IMR-90 (cell line): ENCODE results near the gene ANKRD1. TPM values are rescaled to one million over a fixed set of nuclear protein-coding genes. Genes with fewer than 3 reads are reported as not detected.
A peak's percentile ranks its signal among the peaks of the same experiment; 100 is the strongest.

Experiments used
- ATAC-seq: fragments of 200-7000 bp; cut with Tn5 transposase; 2 replicates; pipeline ENCODE4 v1.9.1; 2020; ENCODE audit warnings: low read depth, mild to moderate bottlenecking, moderate library complexity
- BruUV-seq: library from RNA; stranded (reverse); fragments of 400-500 nt; replicated peaks from 2 replicates; lab custom pipeline; 2021; lab: Mats Ljungman, UMichigan
- CTCF ChIA-PET: fragments of 300-600 bp; formaldehyde crosslinking; extraction: SDS; loops from one replicate; lab custom pipeline; 2021; ENCODE audit warnings: antibody characterized with exemption; lab: Yijun Ruan, JAX
- POLR2A ChIA-PET: fragments of 300-600 bp; sonication (Branson Sonifier 250); formaldehyde crosslinking; loops from one replicate; lab custom pipeline; 2022; ENCODE audit warnings: antibody characterized with exemption; ENCODE audit not compliant: unreplicated experiment; lab: Charles Lee
- DNase-seq: peaks from one replicate; pipeline ENCODE4 v3.0.0; 2013
- H2AFZ ChIP-seq: replicated peaks from 2 replicates; pipeline ENCODE3; 2013; ENCODE audit warnings: low read length, mild to moderate bottlenecking; ENCODE audit not compliant: poor library complexity
- H2AK5ac ChIP-seq: 2 replicates; pipeline ENCODE4 v1.6.1; 2013; ENCODE audit warnings: low read depth, low read length, inconsistent platforms
- H2AK9ac ChIP-seq: replicated peaks from 2 replicates; pipeline ENCODE3; 2013; ENCODE audit warnings: mild to moderate bottlenecking, low read depth, low read length, moderate library complexity; ENCODE audit not compliant: poor library complexity
- H2BK120ac ChIP-seq: 2 replicates; pipeline ENCODE4 v1.6.1; 2013; ENCODE audit warnings: low read depth, low read length, inconsistent platforms
- H2BK15ac ChIP-seq: 3 replicates; pipeline ENCODE4 v1.6.1; 2013; ENCODE audit warnings: low read depth, low read length, inconsistent platforms
- H2BK20ac ChIP-seq: 2 replicates; pipeline ENCODE4 v1.6.1; 2013; ENCODE audit warnings: low read depth, mild to moderate bottlenecking, inconsistent platforms, low read length, moderate library complexity
- H2BK5ac ChIP-seq: 2 replicates; pipeline ENCODE4 v1.6.1; 2013; ENCODE audit warnings: mild to moderate bottlenecking, low read depth, low read length, inconsistent platforms; ENCODE audit not compliant: poor library complexity, severe bottlenecking
- H3K14ac ChIP-seq: replicated peaks from 2 replicates; pipeline ENCODE4 v1.6.1; 2013; ENCODE audit warnings: low read depth, low read length, inconsistent platforms
- H3K18ac ChIP-seq: 2 replicates; pipeline ENCODE4 v1.6.1; 2013; ENCODE audit warnings: low read depth, low read length, control low read depth
- H3K23ac ChIP-seq: 2 replicates; pipeline ENCODE4 v1.6.1; 2013; ENCODE audit warnings: low read depth, low read length, inconsistent platforms
- H3K27ac ChIP-seq: 2 replicates; pipeline ENCODE4 v1.5.1; 2013; ENCODE audit warnings: mild to moderate bottlenecking, control low read depth, low read length; ENCODE audit not compliant: insufficient read depth
- H3K27me3 ChIP-seq: 2 replicates; pipeline ENCODE4 v1.6.1; 2013; ENCODE audit warnings: low read length; ENCODE audit not compliant: control insufficient read depth, insufficient read depth
- H3K36me3 ChIP-seq: 2 replicates; pipeline ENCODE4 v1.6.1; 2013; ENCODE audit warnings: low read length, mixed read lengths; ENCODE audit not compliant: control insufficient read depth, insufficient read depth
- H3K4ac ChIP-seq: 2 replicates; pipeline ENCODE4 v1.6.1; 2013; ENCODE audit warnings: low read depth, low read length, inconsistent platforms
- H3K4me1 ChIP-seq: 2 replicates; pipeline ENCODE4 v1.6.1; 2013; ENCODE audit warnings: low read length, mixed read lengths; ENCODE audit not compliant: control insufficient read depth, insufficient read depth
- H3K4me2 ChIP-seq: 2 replicates; pipeline ENCODE4 v1.6.1; 2013; ENCODE audit warnings: low read depth, mild to moderate bottlenecking, control low read depth, low read length, moderate library complexity
- H3K4me3 ChIP-seq: 2 replicates; pipeline ENCODE4 v1.5.1; 2013; ENCODE audit warnings: low read depth, mild to moderate bottlenecking, control low read depth, low read length, moderate library complexity; ENCODE audit not compliant: insufficient read depth
- H3K56ac ChIP-seq: 2 replicates; pipeline ENCODE4 v1.6.1; 2013; ENCODE audit warnings: low read length, inconsistent platforms; ENCODE audit not compliant: insufficient read depth; ENCODE audit errors: extremely low read depth
- H3K79me1 ChIP-seq, 2 experiments: 2 replicates each; pipeline ENCODE4 v1.6.1; 2013; ENCODE audit warnings: low read length in 2 of 2, inconsistent platforms in 1 of 2, low read depth in 1 of 2
- H3K9ac ChIP-seq: 2 replicates; pipeline ENCODE4 v1.6.1; 2013; ENCODE audit warnings: low read depth, low read length, control low read depth
- H3K9me1 ChIP-seq: 2 replicates; pipeline ENCODE4 v1.6.1; 2013; ENCODE audit warnings: low read length, inconsistent platforms; ENCODE audit not compliant: insufficient read depth
- H3K9me3 ChIP-seq: 2 replicates; pipeline ENCODE4 v1.6.1; 2013; ENCODE audit warnings: low read length; ENCODE audit not compliant: control insufficient read depth, insufficient read depth
- H4K20me1 ChIP-seq: 2 replicates; pipeline ENCODE4 v1.6.1; 2013; ENCODE audit warnings: low read length, inconsistent platforms; ENCODE audit not compliant: insufficient read depth
- H4K5ac ChIP-seq: 2 replicates; pipeline ENCODE4 v1.6.1; 2013; ENCODE audit warnings: mild to moderate bottlenecking, low read depth, low read length, control low read depth
- H4K8ac ChIP-seq, 2 experiments: 2 replicates each; pipeline ENCODE4 v1.6.1; 2013; ENCODE audit warnings: low read depth in 2 of 2, low read length in 2 of 2, control low read depth in 1 of 2, inconsistent platforms in 1 of 2
- H4K91ac ChIP-seq: 2 replicates; pipeline ENCODE4 v1.6.1; 2013; ENCODE audit warnings: low read depth, low read length, inconsistent platforms; ENCODE audit not compliant: insufficient read depth
- WGBS, 2 experiments: methylation state at CpG; one replicate each; pipeline versions ENCODE4 v1.1.5 to v1.1.7; 2013; ENCODE audit warnings: missing lambda C conversion rate in 2 of 2; ENCODE audit not compliant: insufficient read length in 1 of 2; ENCODE audit errors: extremely low coverage in 2 of 2; 5-methylcytosine and 5-hydroxymethylcytosine counted together
- dilution Hi-C: fragments of 300-500 bp; cut with HindIII; formaldehyde crosslinking; loops from one replicate; pipeline ENCODE4 v1.14.3; 2018; ENCODE audit warnings: low sequenced_read_pairs; ENCODE audit not compliant: unreplicated experiment
- in situ Hi-C: fragments of 300-500 bp; cut with MboI; formaldehyde crosslinking; loops from 3 replicates; pipeline ENCODE4 v1.14.3; 2019; ENCODE audit warnings: low sequenced_read_pairs, inconsistent platforms, mixed read lengths
- intact Hi-C: fragments of 100-400 bp; cut with micrococcal nuclease; formaldehyde crosslinking; loops from 2 replicates; pipeline ENCODE4 v1.10.0; 2022
- polyA plus RNA-seq, 3 experiments: library from polyadenylated mRNA; depleted of rRNA; stranded (reverse); fragments of >200 nt; gene quantifications; 2 replicates each; pipeline ENCODE4 v1.2.3, GENCODE V29; 2012; ENCODE audit warnings: low replicate concordance in 1 of 3
- total RNA-seq: library from RNA; depleted of rRNA; stranded (reverse); fragments of >200 nt; gene quantifications from 2 replicates; pipeline ENCODE4 v1.2.3, GENCODE V29; 2012
- TF ChIP-seq, protein P1 (sequence below): conservative IDR thresholded peaks from 2 replicates; pipeline ENCODE4 v1.5.1; 2012; ENCODE audit warnings: mild to moderate bottlenecking, low read depth, low read length, improper control_type of control experiment
- TF ChIP-seq, protein P2 (sequence below): fragments of 150-350 bp; IDR thresholded peaks from 2 replicates; pipeline ENCODE4 v1.6.1; 2016; ENCODE audit warnings: low read depth, mild to moderate bottlenecking, low read length, moderate library complexity, borderline replicate concordance

ANKRD1 gene
- total and polyA plus RNA-seq, 2 of the 4 experiments (the other 2 are of a cell fraction) = 7.4 to 10.8 TPM

DNA sequence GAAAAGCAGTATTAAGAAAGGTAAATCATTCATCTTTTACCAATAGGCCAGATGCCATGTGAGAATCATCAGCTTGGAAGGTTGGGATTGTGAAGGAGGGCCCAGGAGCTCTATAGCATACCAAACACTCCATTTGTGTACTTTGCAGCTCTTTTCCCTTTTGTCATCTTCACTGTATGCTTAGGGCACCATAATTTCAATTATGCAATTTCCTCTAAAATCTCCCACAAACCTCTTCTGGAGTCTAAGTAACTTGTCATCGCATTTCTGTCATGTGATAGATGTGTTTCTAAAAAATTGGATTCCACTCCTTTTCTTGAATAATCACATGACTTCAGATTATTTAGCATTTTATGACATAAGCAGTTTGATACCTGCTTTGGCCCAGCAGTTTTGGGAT lies 31.3 kb downstream of the ANKRD1 start:
- Histone ChIP-seq H2BK15ac (no peak overlapping the region), H3K27me3 (no peaks in the 10 kb centered on the region), H3K23ac (no peak overlapping the region), H4K20me1 (no peaks in the 10 kb centered on the region), H3K56ac (peak overlapping the region; percentile 4; the same call in 1 of the 2 replicates), H3K4ac (no peak overlapping the region), H3K79me1 (peaks cover 3 to 16% of the 10 kb centered on the region in 2 experiments; a peak in 3 of 4 replicates), H4K91ac (peak overlapping the region; percentile 25; the same call in 1 of the 2 replicates), H3K9me1 (peaks cover 5% of the 10 kb centered on the region; the same call in 1 of the 2 replicates), H2BK5ac (peak overlapping the region; percentile 7), H3K4me1 (peaks cover 16% of the 10 kb centered on the region), H2AFZ (no peak overlapping the region), H2BK120ac (peak overlapping the region; percentile 6; the same call in 1 of the 2 replicates), H4K5ac (peak overlapping the region; percentile 16), H3K36me3 (peaks cover 11% of the 10 kb centered on the region), H2AK9ac (no peak overlapping the region), H3K9me3 (no peaks in the 10 kb centered on the region), H3K14ac (no peak overlapping the region; the same call in 1 of the 2 replicates), H4K8ac (peak overlapping the region in 1 of 2 experiments; percentile 52; a peak in 2 of 4 replicates), H3K18ac (peak overlapping the region; percentile 35; the same call in 1 of the 2 replicates), H3K9ac (no peak overlapping the region), H3K27ac (peak overlapping the region; percentile 57; the same call in 1 of the 2 replicates), H3K4me3 (no peak overlapping the region), H3K4me2 (peak overlapping the region; percentile 20; the same call in 1 of the 2 replicates), H2AK5ac (no peak overlapping the region), H2BK20ac (peak overlapping the region; percentile 58; the same call in 1 of the 2 replicates)
- intact Hi-C loops (loop anchor here (10.0 kb wide), 3 partner anchors 275 to 745 kb away; partner anchors contain the start of gene PPP1R3C), dilution Hi-C loops (loop anchor here (25.0 kb wide), 1 partner anchor 373 kb away; no protein-coding TSS in a partner anchor), in situ Hi-C loops (no loop called here)
- TF ChIP-seq, protein P1, sequence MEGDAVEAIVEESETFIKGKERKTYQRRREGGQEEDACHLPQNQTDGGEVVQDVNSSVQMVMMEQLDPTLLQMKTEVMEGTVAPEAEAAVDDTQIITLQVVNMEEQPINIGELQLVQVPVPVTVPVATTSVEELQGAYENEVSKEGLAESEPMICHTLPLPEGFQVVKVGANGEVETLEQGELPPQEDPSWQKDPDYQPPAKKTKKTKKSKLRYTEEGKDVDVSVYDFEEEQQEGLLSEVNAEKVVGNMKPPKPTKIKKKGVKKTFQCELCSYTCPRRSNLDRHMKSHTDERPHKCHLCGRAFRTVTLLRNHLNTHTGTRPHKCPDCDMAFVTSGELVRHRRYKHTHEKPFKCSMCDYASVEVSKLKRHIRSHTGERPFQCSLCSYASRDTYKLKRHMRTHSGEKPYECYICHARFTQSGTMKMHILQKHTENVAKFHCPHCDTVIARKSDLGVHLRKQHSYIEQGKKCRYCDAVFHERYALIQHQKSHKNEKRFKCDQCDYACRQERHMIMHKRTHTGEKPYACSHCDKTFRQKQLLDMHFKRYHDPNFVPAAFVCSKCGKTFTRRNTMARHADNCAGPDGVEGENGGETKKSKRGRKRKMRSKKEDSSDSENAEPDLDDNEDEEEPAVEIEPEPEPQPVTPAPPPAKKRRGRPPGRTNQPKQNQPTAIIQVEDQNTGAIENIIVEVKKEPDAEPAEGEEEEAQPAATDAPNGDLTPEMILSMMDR = no peak
- TF ChIP-seq, protein P2, sequence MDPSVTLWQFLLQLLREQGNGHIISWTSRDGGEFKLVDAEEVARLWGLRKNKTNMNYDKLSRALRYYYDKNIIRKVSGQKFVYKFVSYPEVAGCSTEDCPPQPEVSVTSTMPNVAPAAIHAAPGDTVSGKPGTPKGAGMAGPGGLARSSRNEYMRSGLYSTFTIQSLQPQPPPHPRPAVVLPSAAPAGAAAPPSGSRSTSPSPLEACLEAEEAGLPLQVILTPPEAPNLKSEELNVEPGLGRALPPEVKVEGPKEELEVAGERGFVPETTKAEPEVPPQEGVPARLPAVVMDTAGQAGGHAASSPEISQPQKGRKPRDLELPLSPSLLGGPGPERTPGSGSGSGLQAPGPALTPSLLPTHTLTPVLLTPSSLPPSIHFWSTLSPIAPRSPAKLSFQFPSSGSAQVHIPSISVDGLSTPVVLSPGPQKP = no peak
- CTCF ChIA-PET = interaction anchor here (1.0 to 1.2 kb wide), 2 partner anchors 9 to 22 kb away, joined by 3 to 5 read pairs; no protein-coding TSS in a partner anchor
- BruUV-seq = no TSS peak
- POLR2A ChIA-PET = no interaction called here
- peak; percentile 2 for DNase-seq
- WGBS, 2 experiments = no CpG with 5 or more reads among the region's 1 CpG
- ATAC-seq = no peak
